Measurements from ENCODE around the gene RAB4B. TPM values are rescaled to one million over a fixed set of nuclear protein-coding genes. Genes with fewer than 3 reads are reported as not detected.

The RAB4B gene
- total RNA-seq, 2 donors from 2014 or later, result 37.9 to 38.2 TPM

- no peaks in the 10 kb centered on the region for H3K9me3 ChIP-seq
- DNase-seq (ENCODE audit: low spot score) (no peak), ATAC-seq (ENCODE audit: insufficient number of reproducible peaks, low FRiP score, low read depth) (no peak)
- no peaks in the 10 kb centered on the region for H3K36me3 ChIP-seq
- peaks cover 2 to 33% of the 10 kb centered on the region in 2 donors for H3K4me1 ChIP-seq (ENCODE audit: control insufficient read depth in 1 of 2, low read depth in 2 of 2)
- no peaks in the 10 kb centered on the region for H3K27me3 ChIP-seq (replicated peaks; ENCODE audit: insufficient read depth)
- TF ChIP-seq, protein P1, sequence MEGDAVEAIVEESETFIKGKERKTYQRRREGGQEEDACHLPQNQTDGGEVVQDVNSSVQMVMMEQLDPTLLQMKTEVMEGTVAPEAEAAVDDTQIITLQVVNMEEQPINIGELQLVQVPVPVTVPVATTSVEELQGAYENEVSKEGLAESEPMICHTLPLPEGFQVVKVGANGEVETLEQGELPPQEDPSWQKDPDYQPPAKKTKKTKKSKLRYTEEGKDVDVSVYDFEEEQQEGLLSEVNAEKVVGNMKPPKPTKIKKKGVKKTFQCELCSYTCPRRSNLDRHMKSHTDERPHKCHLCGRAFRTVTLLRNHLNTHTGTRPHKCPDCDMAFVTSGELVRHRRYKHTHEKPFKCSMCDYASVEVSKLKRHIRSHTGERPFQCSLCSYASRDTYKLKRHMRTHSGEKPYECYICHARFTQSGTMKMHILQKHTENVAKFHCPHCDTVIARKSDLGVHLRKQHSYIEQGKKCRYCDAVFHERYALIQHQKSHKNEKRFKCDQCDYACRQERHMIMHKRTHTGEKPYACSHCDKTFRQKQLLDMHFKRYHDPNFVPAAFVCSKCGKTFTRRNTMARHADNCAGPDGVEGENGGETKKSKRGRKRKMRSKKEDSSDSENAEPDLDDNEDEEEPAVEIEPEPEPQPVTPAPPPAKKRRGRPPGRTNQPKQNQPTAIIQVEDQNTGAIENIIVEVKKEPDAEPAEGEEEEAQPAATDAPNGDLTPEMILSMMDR (IDR thresholded peaks at IDR 0.05), result no peak
- peak overlapping the region in 1 of 2 donors; percentile 55 for H3K27ac ChIP-seq
- no peak overlapping the region for H3K4me3 ChIP-seq
These were observed 32.7 kb upstream of the RAB4B start for GRCh38 chr19:40745402-40745780.

DNA sequence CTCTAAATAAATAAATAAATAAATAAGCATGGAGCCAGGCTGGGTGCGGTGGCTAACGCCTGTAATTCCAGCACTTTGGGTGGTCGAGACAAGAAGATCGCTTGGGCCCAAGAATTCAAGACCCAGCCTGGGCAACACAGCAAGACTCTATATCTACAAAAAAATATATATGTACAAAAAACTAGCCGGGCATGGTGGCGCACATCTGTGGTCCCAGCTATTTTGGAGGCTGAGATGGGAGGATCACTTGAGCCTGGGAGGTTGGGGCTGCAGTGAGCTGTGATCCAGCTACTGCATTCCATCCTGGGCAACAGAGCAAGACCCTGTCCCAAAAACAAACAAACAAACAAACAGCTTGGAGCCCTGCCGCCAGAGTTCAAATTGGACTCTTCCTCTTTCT, 30.5 kb upstream of the RAB4B start:
- peaks cover 8 to 30% of the 10 kb centered on the region in 2 donors for H3K4me1 ChIP-seq (ENCODE audit: control insufficient read depth in 1 of 2, low read depth in 2 of 2)
- TF ChIP-seq, protein P1 (IDR thresholded peaks at IDR 0.05), result no peak
- no peaks in the 10 kb centered on the region for H3K27me3 ChIP-seq (replicated peaks; ENCODE audit: insufficient read depth)
- no peaks in the 10 kb centered on the region for H3K36me3 ChIP-seq
- no peak for DNase-seq (ENCODE audit: low spot score)
- ATAC-seq (ENCODE audit: insufficient number of reproducible peaks, low FRiP score, low read depth), result no peak
- no peak overlapping the region for H3K4me3 ChIP-seq
- H3K9me3 ChIP-seq, result no peaks in the 10 kb centered on the region
- no peak overlapping the region for H3K27ac ChIP-seq

- no peaks in the 10 kb centered on the region for H3K27me3 ChIP-seq (replicated peaks; ENCODE audit: insufficient read depth)
- ATAC-seq (ENCODE audit: insufficient number of reproducible peaks, low FRiP score, low read depth), result peak; percentile 96
These were observed 27.8 kb upstream of the RAB4B start, which contains the start of gene ACTMAP for GRCh38 chr19:40750058-40750873. ACTMAP (minus strand) TSS chr19:40750477; CDS start chr19:40749803, 674 bp downstream.

DNA sequence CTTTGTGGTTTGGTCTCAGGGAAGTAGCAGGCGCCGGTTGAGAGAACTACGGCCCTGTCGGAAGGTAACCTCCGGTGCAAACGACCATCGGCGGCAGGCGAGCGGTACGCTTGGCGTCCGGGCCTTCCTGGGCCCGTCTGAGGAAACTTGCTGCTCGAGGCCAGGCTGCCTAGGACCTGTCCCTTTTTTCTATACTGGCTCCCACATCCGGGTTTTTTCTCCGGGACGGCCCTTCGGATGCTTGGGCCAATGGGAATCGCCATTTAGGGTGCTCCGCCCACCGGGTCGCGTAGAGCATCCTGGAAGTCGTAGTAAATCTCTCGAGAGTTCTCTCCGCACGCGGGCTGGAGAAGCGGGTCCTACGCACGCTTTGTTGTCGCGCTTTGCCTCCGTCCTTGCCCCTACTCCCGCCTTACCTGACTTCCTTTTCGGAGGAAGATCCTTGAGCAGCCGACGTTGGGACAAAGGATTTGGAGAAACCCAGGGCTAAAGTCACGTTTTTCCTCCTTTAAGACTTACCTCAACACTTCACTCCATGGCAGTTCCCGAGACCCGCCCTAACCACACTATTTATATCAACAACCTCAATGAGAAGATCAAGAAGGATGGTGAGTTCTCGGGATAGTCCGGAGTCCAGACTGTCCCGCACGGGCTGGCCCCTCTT, 27.0 kb upstream of the RAB4B start, which contains the start of gene SNRPA:
TSS of gene SNRPA (plus strand) at position 330 of the 664 bp plus-strand sequence. CDS start at position 536, 206 bp downstream.
- Histone ChIP-seq H3K36me3 (no peaks in the 10 kb centered on the region), H3K4me1 (ENCODE audit: control insufficient read depth in 1 of 2, low read depth in 2 of 2) (peaks cover 24 to 50% of the 10 kb centered on the region in 2 donors), H3K4me3 (peak within 1 kb of the TSS; percentile 89), H3K9me3 (no peaks in the 10 kb centered on the region), H3K27ac (peak within 1 kb of the TSS; percentile 86 to 93), H3K27me3 (replicated peaks; ENCODE audit: insufficient read depth) (no peaks in the 10 kb centered on the region)
- ATAC-seq (ENCODE audit: insufficient number of reproducible peaks, low FRiP score, low read depth), result peak; percentile 77
- TF ChIP-seq, protein P1 (IDR thresholded peaks at IDR 0.05), result no peak
- peak; percentile 93 for DNase-seq (ENCODE audit: low spot score)

More at GRCh38 chr19:40750058-40750873, 27.8 kb upstream of the RAB4B start, which contains the start of gene ACTMAP:
- H3K9me3 ChIP-seq, result no peaks in the 10 kb centered on the region
- H3K36me3 ChIP-seq, result no peaks in the 10 kb centered on the region
- H3K4me1 ChIP-seq (ENCODE audit: control insufficient read depth in 1 of 2, low read depth in 2 of 2), result peaks cover 22 to 50% of the 10 kb centered on the region in 2 donors
- DNase-seq (ENCODE audit: low spot score), result peak; percentile 99
- H3K4me3 ChIP-seq, result peak within 1 kb of the TSS; percentile 89
- H3K27ac ChIP-seq, result peak within 1 kb of the TSS; percentile 86 to 93
- TF ChIP-seq, protein P1 (IDR thresholded peaks at IDR 0.05), result no peak

DNA sequence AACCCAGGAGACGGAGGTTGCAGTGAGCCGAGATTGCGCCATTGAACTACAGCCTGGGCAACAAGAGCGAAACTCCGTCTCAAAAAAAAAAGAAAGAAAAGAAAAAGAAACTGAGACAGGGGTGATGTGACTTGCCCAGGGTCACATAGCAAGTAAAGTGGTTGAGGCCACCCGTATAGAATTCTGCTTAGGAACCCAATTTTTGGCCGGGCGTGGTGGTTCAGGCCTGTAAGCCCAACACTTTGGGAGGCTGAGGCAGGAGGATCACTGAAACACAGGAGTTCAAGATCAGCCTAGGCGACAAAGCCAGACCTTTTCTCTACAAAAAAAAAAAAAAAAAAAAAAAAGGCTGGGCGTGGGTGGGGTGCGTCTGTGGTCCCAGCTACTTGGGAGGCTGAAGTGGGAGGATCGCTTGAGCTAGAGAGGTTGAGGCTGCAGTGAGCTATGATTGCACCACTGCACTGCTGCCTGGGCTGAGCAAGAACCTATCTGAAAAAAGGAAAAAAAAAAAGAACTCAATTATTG, 25.7 kb upstream of the RAB4B start:
- TF ChIP-seq, protein P1 (IDR thresholded peaks at IDR 0.05), result no peak
- Histone ChIP-seq H3K36me3 (peaks cover 3% of the 10 kb centered on the region), H3K27ac (no peak overlapping the region), H3K27me3 (replicated peaks; ENCODE audit: insufficient read depth) (no peaks in the 10 kb centered on the region), H3K9me3 (no peaks in the 10 kb centered on the region), H3K4me3 (peak overlapping the region; percentile 89), H3K4me1 (ENCODE audit: control insufficient read depth in 1 of 2, low read depth in 2 of 2) (peaks cover 24 to 59% of the 10 kb centered on the region in 2 donors)
- no peak for DNase-seq (ENCODE audit: low spot score)
- ATAC-seq (ENCODE audit: insufficient number of reproducible peaks, low FRiP score, low read depth), result no peak
